GM23338 (cell line): ENCODE measurements around the gene DNAJC15. TPM values are rescaled to one million over a fixed set of nuclear protein-coding genes. Genes with fewer than 3 reads are reported as not detected.

Source experiments
- ATAC-seq: fragments of 200-7000 bp; cut with Tn5 transposase; 3 replicates; pipeline ENCODE4 v1.9.1; 2020
- DNase-seq: peaks from one replicate; pipeline ENCODE4 v3.0.0-alpha.2; 2015; ENCODE audit warnings: low spot score
- H2AFZ ChIP-seq: fragments of 200-600 bp; sonication (generic); 2 replicates; pipeline ENCODE4 v1.8.0; 2016; ENCODE audit warnings: antibody characterized with exemption, mild to moderate bottlenecking, moderate library complexity
- H3F3A ChIP-seq: fragments of 200-600 bp; sonication (generic); replicated peaks from 2 replicates; pipeline ENCODE4 v1.8.0; 2017; ENCODE audit warnings: antibody characterized with exemption, mixed run types, low read depth
- H3K27ac ChIP-seq: fragments of 200-600 bp; sonication (generic); 2 replicates; pipeline ENCODE4 v1.6.1; 2016; ENCODE audit warnings: low read depth
- H3K27me3 ChIP-seq: fragments of 200-600 bp; sonication (generic); 2 replicates; pipeline ENCODE4 v1.8.0; 2016; ENCODE audit warnings: mild to moderate bottlenecking, mixed run types, moderate library complexity; ENCODE audit not compliant: insufficient read depth
- H3K36me3 ChIP-seq: fragments of 200-600 bp; sonication (generic); 2 replicates; pipeline ENCODE4 v1.8.0; 2016; ENCODE audit warnings: mild to moderate bottlenecking; ENCODE audit not compliant: insufficient read depth
- H3K4me1 ChIP-seq: fragments of 200-600 bp; sonication (generic); 2 replicates; pipeline ENCODE4 v1.8.0; 2016; ENCODE audit warnings: mild to moderate bottlenecking, moderate library complexity; ENCODE audit not compliant: insufficient read depth
- H3K4me2 ChIP-seq: fragments of 200-600 bp; sonication (generic); 2 replicates; pipeline ENCODE4 v1.7.1; 2017; ENCODE audit warnings: mixed run types
- H3K4me3 ChIP-seq: fragments of 200-600 bp; sonication (generic); 2 replicates; pipeline ENCODE4 v1.6.1; 2016; ENCODE audit warnings: mixed run types
- H3K79me2 ChIP-seq: fragments of 200-600 bp; sonication (generic); replicated peaks from 2 replicates; pipeline ENCODE4 v1.8.0; 2017; ENCODE audit warnings: mild to moderate bottlenecking; ENCODE audit not compliant: insufficient read depth
- H3K9me2 ChIP-seq: fragments of 200-600 bp; sonication (generic); 2 replicates; pipeline ENCODE4 v1.8.0; 2017; ENCODE audit not compliant: insufficient read depth
- H4K20me1 ChIP-seq: fragments of 200-600 bp; sonication (generic); replicated peaks from 2 replicates; pipeline ENCODE4 v1.8.0; 2017; ENCODE audit warnings: mild to moderate bottlenecking; ENCODE audit not compliant: insufficient read depth
- H3K27ac Mint-ChIP-seq: 2 replicates; pipeline ENCODE4 v1.8.0; 2020; ENCODE audit warnings: inconsistent platforms, mild to moderate bottlenecking, moderate library complexity, mixed read lengths
- H3K27me3 Mint-ChIP-seq: 3 replicates; pipeline ENCODE4 v1.8.0; 2022; ENCODE audit warnings: low read depth, mild to moderate bottlenecking, moderate library complexity, mixed read lengths, inconsistent platforms; ENCODE audit not compliant: insufficient read depth, poor library complexity
- H3K36me3 Mint-ChIP-seq: 3 replicates; pipeline ENCODE4 v1.8.0; 2021; ENCODE audit warnings: low read depth, mild to moderate bottlenecking, inconsistent platforms, moderate library complexity, mixed read lengths
- H3K4me1 Mint-ChIP-seq: 3 replicates; pipeline ENCODE4 v1.8.0; 2020; ENCODE audit warnings: mild to moderate bottlenecking, inconsistent platforms, mixed read lengths
- H3K4me3 Mint-ChIP-seq: 3 replicates; pipeline ENCODE4 v1.8.0; 2021; ENCODE audit warnings: moderate library complexity, mild to moderate bottlenecking, inconsistent platforms, mixed read lengths
- H3K9me3 Mint-ChIP-seq: 3 replicates; pipeline ENCODE4 v1.8.0; 2020; ENCODE audit warnings: moderate library complexity, mild to moderate bottlenecking, inconsistent platforms, mixed read lengths
- EZH2 ChIP-seq: fragments of 200-600 bp; sonication (generic); IDR thresholded peaks from one replicate; pipeline ENCODE4 v1.8.0; 2017; ENCODE audit warnings: antibody characterized with exemption, mild to moderate bottlenecking, low read depth; ENCODE audit not compliant: unreplicated experiment
- STAT1 ChIP-seq: IDR thresholded peaks from one replicate; pipeline ENCODE4 v1.6.1; 2016; ENCODE audit warnings: antibody characterized with exemption; ENCODE audit not compliant: unreplicated experiment
- ZNF462 ChIP-seq: fragments of 250-450 bp; sonication (Bioruptor Pico); IDR thresholded peaks from 2 replicates; pipeline ENCODE4 v1.5.0; 2020; ENCODE audit warnings: mild to moderate bottlenecking, moderate library complexity
- polyA plus RNA-seq: library from polyadenylated mRNA; unstranded; fragments of >200 nt; fragmentation: Nextera tagmentation; extraction: Ambion mirVana; gene quantifications from 2 replicates; pipeline ENCODE4 v1.2.1, GENCODE V29; 2016
- total RNA-seq: library from RNA; depleted of rRNA; stranded (reverse); fragments of >200 nt; shearing (Covaris generic); gene quantifications from 2 replicates; pipeline ENCODE4 v1.2.3, GENCODE V29; 2014

The DNAJC15 gene
- total and polyA plus RNA-seq, 2 experiments from 2014 or later: 11.4 to 80.4 TPM

- no peak overlapping the region for H3K4me3 ChIP-seq
- no peaks in the 10 kb centered on the region for H4K20me1 ChIP-seq
- no peaks in the 10 kb centered on the region for H3F3A ChIP-seq
- peaks cover 25% of the 10 kb centered on the region for H3K79me2 ChIP-seq
- Mint-ChIP-seq H3K27me3 (peaks cover 4% of the 10 kb centered on the region), H3K9me3 (no peaks in the 10 kb centered on the region; the same call in 2 of the 3 replicates), H3K27ac (no peak overlapping the region), H3K4me1 (peaks cover 55% of the 10 kb centered on the region), H3K36me3 (peaks cover 19% of the 10 kb centered on the region; the same call in 2 of the 3 replicates), H3K4me3 (no peak overlapping the region)
- TF ChIP-seq ZNF462 (CRISPR knock-in tag): no peak
- ATAC-seq: no peak
- H3K4me2 ChIP-seq: no peak overlapping the region; the same call in 1 of the 2 replicates
- peaks cover 2% of the 10 kb centered on the region; the same call in 1 of the 2 replicates for H3K27me3 ChIP-seq
- H3K27ac ChIP-seq: no peak overlapping the region
- 0 out of 2 replicates have a peak, but pooled peaks cover 4% of the 10 kb centered on the region for H3K9me2 ChIP-seq
- H3K36me3 ChIP-seq: no peaks in the 10 kb centered on the region
- H3K4me1 ChIP-seq: peaks cover 41% of the 10 kb centered on the region
- H2AFZ ChIP-seq: no peak overlapping the region
- DNase-seq: no peak
These were observed 38.3 kb downstream of the DNAJC15 start for GRCh38 chr13:43061496-43062280.

GRCh38 chr13:43071824-43072223 is 48.4 kb downstream of the DNAJC15 start:
- Histone ChIP-seq H3K27ac (peak overlapping the region; percentile 40; the same call in 1 of the 2 replicates), H3K4me1 (peaks cover 22% of the 10 kb centered on the region), H3K4me2 (peak overlapping the region; percentile 22; the same call in 1 of the 2 replicates), H2AFZ (no peak overlapping the region), H4K20me1 (no peaks in the 10 kb centered on the region), H3K27me3 (no peaks in the 10 kb centered on the region), H3K9me2 (peaks cover 4% of the 10 kb centered on the region; the same call in 1 of the 2 replicates), H3F3A (no peaks in the 10 kb centered on the region), H3K36me3 (no peaks in the 10 kb centered on the region), H3K79me2 (peaks cover 13% of the 10 kb centered on the region; the same call in 1 of the 2 replicates), H3K4me3 (no peak overlapping the region)
- peaks cover 9% of the 10 kb centered on the region for H3K27me3 Mint-ChIP-seq
- peak overlapping the region; percentile 36; the same call in 1 of the 2 replicates for H3K27ac Mint-ChIP-seq
- peaks cover 33% of the 10 kb centered on the region for H3K4me1 Mint-ChIP-seq
- ATAC-seq: peak; percentile 92
- peak; percentile 70 for DNase-seq
- H3K36me3 Mint-ChIP-seq: no peaks in the 10 kb centered on the region
- H3K4me3 Mint-ChIP-seq: peak overlapping the region; percentile 24; the same call in 2 of the 3 replicates
- H3K9me3 Mint-ChIP-seq: no peaks in the 10 kb centered on the region
- peak; percentile 47; the same call in 1 of the 2 replicates for TF ChIP-seq ZNF462 (CRISPR knock-in tag)
- no peak for TF ChIP-seq STAT1
- TF ChIP-seq EZH2: no peak
